HUES48 (cell line): ENCODE measurements around the gene TPSB2.
"Not testable (repeated sequence)": the region's sequence is repeated elsewhere in the genome, so short reads cannot be mapped to it uniquely, and the experiment has no call there.

ENCODE experiments used
- H3K27ac ChIP-seq: one replicate; pipeline ENCODE4 v1.7.0; 2013; ENCODE audit warnings: low read depth, low read length, inconsistent platforms
- H3K27me3 ChIP-seq: 2 replicates; pipeline ENCODE4 v1.6.1; 2013; ENCODE audit warnings: mild to moderate bottlenecking, low read length; ENCODE audit not compliant: control insufficient read depth, insufficient read depth
- H3K36me3 ChIP-seq: 2 replicates; pipeline ENCODE4 v1.6.1; 2013; ENCODE audit warnings: low read length; ENCODE audit not compliant: control insufficient read depth, insufficient read depth
- H3K4me1 ChIP-seq: 2 replicates; pipeline ENCODE4 v1.6.1; 2013; ENCODE audit warnings: mild to moderate bottlenecking, low read length; ENCODE audit not compliant: control insufficient read depth, insufficient read depth
- H3K4me3 ChIP-seq: 2 replicates; pipeline ENCODE4 v1.5.1; 2013; ENCODE audit warnings: mild to moderate bottlenecking, low read depth, low read length
- H3K9ac ChIP-seq: 2 replicates; pipeline ENCODE4 v1.6.1; 2013; ENCODE audit warnings: mild to moderate bottlenecking, low read depth, low read length, moderate library complexity
- H3K9me3 ChIP-seq: 2 replicates; pipeline ENCODE4 v1.6.1; 2013; ENCODE audit warnings: low read length; ENCODE audit not compliant: control insufficient read depth, insufficient read depth

Gene TPSB2

DNA sequence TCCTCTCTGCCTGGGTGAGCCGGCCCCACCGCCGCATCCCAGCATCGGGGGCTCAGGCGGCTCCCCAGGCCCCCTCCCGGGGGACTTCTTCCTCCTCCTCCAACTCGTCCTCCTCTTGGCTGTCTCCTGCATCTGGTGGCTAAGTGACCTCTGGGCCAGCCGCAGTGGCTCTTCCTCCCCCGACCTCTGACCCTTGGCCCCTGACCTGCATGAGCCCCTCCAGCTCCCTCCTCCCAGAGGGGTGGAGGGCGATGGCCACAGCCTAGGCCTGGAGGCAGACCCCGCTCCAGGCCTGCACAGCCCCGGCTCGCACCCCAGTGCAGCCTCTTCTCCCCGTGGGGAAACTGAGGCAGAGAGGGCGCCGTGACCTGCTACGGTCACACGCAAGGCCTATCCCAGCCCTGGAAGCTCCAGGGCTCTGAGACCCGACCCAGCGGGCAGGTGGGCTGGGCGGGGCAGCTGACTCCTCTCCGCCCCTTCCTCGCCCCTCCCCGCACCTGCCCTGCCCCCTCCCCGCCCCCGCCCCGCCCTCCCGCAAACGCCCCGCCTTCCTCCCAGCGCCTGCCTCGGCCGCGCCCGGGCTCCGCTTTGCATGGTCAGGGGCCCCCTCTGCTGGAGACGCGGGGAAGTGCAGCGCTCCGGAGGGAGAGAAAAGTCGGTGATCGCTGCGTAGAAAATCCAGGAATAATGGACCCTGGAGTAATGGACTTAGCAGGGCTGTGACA lies 19.2 kb upstream of the TPSB2 start:
- not testable (repeated sequence) for H3K27ac ChIP-seq, H3K36me3 ChIP-seq, H3K4me3 ChIP-seq, H3K4me1 ChIP-seq, H3K9ac ChIP-seq, H3K9me3 ChIP-seq
- H3K27me3 ChIP-seq = peaks cover 14% of the 10 kb centered on the region

DNA sequence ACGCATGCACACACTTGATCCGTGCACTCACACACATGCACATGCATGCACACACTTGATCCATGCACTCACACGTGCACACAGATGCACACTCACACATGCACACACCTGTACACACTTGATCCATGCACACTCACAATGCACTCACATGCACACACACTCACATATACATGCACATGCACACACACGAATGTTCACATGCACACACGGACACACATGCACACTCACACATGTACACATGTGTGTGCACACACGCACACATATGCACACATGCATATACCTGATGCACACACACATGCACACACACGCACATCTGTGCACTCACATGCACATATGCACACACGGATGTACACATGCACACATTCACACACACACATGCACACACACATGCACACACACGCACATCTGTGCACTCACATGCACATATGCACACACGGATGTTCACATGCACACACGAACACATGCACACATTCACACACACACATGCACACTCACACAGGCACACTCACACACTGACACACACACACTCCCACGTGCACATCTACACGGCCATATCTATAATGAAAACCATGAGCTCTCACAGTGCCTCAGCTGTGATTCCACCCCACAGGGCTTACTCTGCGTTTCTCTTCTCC lies 18.0 kb upstream of the TPSB2 start:
- H3K27ac ChIP-seq, H3K36me3 ChIP-seq, H3K9me3 ChIP-seq, H3K4me1 ChIP-seq, H3K4me3 ChIP-seq, H3K9ac ChIP-seq: not testable (repeated sequence)
- H3K27me3 ChIP-seq = peaks cover 14% of the 10 kb centered on the region

DNA sequence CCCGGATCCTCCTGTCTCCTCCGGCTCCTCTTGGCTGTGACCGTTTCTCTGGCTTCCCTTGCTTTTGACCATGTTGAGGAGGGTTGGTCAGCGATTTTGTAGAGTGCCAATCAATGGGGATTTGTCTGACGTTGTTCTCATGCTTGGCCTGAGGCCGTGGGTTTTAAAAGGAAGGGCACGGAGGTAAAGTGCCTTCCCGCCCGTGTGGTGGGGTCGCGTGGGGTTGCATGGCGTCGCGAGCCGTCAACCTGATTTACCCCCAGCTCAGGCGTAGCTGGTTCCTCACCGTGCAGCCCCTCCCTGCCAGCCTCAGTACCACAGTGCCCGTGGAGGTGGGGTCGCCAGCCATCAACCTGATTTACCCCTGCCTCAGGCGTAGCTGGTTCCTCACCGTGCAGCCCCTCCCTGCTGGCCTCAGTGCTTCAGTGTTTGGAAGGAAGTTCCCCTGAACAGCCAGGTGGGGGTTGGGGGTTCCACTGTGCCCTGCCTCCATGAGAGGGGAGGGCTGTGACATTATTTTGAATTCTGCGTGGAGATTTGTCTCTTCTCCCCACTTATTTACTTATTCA lies 15.6 kb upstream of the TPSB2 start:
- Histone ChIP-seq H3K27ac (no peak overlapping the region), H3K36me3 (no peaks in the 10 kb centered on the region), H3K27me3 (peaks cover 14% of the 10 kb centered on the region), H3K4me1 (no peaks in the 10 kb centered on the region), H3K4me3 (no peak overlapping the region), H3K9ac (no peak overlapping the region), H3K9me3 (no peaks in the 10 kb centered on the region)

DNA sequence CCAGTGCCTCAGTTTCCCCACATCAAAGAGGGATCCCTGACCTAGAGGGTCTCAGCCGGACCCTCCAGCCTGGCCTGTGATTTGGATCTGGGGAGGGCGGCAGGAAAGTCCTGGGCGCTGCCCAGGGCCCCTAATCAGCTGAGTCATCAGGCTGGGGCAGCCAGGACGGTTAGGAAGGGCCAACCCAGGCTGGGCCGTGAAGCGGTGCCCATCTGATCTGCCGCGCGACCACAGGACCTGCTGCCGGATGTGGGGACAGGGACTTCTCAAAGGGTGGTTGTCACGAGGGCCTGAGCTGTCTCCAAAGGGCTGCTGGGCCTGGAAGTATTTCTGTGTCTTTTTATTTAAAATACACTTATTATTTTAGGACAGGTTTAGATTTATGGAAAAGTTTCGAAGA lies 14.9 kb upstream of the TPSB2 start:
- Histone ChIP-seq H3K9ac (no peak overlapping the region), H3K4me3 (no peak overlapping the region), H3K27ac (no peak overlapping the region), H3K36me3 (no peaks in the 10 kb centered on the region), H3K27me3 (peaks cover 14% of the 10 kb centered on the region), H3K9me3 (no peaks in the 10 kb centered on the region), H3K4me1 (no peaks in the 10 kb centered on the region)

DNA sequence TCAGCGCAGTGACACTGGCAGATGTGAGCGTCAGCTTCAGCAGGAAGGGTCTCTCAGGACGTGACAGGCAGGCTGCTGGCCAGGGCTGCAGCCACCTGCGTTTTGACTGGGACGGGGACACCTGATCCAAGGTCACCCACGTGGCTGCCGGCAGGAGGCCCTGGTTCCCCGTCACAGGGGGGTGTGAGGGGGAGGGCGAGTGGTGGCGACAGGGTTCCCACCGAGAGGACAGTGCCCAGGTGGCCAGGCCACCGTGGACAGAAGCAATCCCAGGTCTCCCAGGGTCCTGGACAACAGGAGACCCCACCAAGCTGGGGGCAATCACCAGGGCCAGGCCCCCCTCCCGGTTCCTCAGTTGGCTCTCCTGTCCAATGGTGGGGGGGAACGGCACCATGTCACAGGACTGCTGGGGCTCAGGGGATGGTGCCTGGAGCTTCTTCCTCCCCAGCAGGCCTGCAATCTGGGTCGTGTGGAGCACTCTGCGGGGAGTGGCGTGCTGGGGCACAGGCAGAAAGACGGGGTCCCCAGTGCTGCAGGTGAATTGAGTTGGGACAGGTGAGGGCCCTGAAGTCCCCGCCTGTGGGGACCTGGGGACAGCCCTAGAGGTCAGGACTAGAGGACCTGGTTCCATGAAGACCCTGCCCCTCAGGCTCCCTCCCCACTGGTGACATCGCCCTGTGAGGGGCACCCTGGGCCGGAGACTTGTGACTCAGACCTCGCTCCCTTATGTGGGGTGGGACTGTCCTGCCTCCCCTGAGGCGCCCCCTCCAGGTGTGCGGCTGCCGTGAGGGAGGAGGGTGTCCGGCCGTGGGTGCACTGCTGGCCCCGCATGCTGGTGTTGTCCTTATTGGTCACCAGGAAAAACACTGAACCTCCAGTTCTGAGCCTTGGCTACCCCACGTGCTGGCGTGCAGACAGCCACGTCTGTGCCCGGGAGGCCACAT lies 14.2 kb upstream of the TPSB2 start:
- H3K4me3 ChIP-seq, H3K27ac ChIP-seq, H3K36me3 ChIP-seq, H3K9me3 ChIP-seq, H3K9ac ChIP-seq, H3K4me1 ChIP-seq: not testable (repeated sequence)
- H3K27me3 ChIP-seq = peaks cover 14% of the 10 kb centered on the region

DNA sequence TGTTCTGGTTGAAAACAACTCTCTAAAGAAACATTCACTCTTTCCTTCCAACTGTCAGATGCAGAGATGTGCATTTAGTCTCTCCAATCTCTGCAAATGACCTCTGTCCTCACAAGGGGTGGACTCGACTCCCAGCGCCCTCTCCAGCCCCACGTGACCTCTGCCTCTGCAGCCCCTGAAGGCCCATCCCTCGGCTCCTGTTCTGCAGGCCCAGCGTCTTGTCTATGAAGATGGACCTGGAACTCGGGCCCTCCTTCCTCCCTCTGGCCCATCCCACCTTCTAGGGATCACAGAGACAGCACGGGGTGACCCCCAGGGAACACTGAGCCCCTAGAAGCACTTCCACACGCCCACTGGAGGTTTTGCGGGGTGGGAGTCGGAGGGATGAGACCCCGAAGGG lies 13.4 kb upstream of the TPSB2 start:
- H3K9me3 ChIP-seq, H3K27ac ChIP-seq, H3K4me3 ChIP-seq, H3K9ac ChIP-seq, H3K4me1 ChIP-seq, H3K36me3 ChIP-seq: not testable (repeated sequence)
- H3K27me3 ChIP-seq = peaks cover 14% of the 10 kb centered on the region

DNA sequence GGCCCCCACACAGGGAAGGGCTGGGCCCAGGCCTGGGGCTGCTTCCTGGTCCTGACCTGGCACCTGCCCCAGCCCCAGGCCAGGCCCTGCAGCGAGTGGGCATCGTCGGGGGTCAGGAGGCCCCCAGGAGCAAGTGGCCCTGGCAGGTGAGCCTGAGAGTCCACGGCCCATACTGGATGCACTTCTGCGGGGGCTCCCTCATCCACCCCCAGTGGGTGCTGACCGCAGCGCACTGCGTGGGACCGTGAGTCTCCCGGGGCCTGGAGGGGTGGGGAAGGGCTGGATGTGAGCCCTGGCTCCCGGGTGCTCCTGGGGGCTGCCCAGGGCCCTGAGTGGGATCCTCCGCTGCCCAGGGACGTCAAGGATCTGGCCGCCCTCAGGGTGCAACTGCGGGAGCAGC lies 11.1 kb upstream of the TPSB2 start:
- H3K4me1 ChIP-seq, H3K9ac ChIP-seq, H3K4me3 ChIP-seq: not testable (repeated sequence)

DNA sequence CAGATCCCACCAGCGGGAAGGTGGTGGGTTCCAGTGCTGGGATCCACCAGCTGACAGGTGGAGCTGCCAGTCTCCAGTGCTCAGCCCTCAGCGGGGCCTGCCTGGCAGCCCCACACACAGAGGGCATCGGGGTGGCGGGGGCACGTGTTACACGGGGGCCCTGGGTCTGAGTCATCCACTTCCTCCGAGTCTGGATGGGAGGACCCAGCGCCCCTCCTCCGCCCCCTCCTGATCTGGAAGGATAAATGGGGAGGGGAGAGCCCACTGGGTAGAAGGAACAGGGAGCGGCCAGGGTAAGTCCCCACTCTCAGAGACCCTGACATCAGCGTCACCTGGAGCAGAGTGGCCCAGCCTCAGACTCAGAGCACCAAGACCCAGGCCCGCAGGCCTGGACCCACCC lies 10.5 kb upstream of the TPSB2 start, which contains the start of gene TPSAB1:
Gene TPSAB1, plus strand, starts transcription at position 270 of the 400 bp plus-strand sequence. CDS start 234 bp downstream, outside the sequence.
- H3K27ac ChIP-seq, H3K4me1 ChIP-seq, H3K4me3 ChIP-seq, H3K9me3 ChIP-seq, H3K27me3 ChIP-seq, H3K9ac ChIP-seq, H3K36me3 ChIP-seq: not testable (repeated sequence)

More for the DNA sequence above, 11.1 kb upstream of the TPSB2 start:
- H3K36me3 ChIP-seq, H3K27me3 ChIP-seq, H3K9me3 ChIP-seq, H3K27ac ChIP-seq: not testable (repeated sequence)

DNA sequence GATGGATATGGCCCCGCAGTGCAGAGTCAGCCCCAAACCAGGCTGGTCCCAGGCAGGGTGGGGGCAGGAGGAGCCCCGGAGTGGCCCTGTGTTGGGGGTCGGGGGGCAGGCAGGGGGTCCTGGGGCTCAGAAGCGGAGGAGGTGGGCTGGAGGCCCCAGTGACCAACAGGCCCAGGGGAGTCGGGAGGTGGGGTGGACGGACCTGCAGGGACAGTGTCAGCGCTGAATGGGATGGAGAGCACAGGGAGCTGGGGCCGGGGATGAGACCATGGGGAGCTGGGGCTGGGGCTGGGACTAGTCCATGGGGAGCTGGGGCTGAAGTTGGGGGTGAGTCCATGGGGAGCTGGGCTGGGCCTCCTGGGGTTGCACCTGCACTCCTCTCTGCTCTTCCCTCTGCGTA lies 9.6 kb upstream of the TPSB2 start:
- H3K4me3 ChIP-seq, H3K4me1 ChIP-seq, H3K27me3 ChIP-seq, H3K9me3 ChIP-seq, H3K9ac ChIP-seq, H3K36me3 ChIP-seq, H3K27ac ChIP-seq: not testable (repeated sequence)

DNA sequence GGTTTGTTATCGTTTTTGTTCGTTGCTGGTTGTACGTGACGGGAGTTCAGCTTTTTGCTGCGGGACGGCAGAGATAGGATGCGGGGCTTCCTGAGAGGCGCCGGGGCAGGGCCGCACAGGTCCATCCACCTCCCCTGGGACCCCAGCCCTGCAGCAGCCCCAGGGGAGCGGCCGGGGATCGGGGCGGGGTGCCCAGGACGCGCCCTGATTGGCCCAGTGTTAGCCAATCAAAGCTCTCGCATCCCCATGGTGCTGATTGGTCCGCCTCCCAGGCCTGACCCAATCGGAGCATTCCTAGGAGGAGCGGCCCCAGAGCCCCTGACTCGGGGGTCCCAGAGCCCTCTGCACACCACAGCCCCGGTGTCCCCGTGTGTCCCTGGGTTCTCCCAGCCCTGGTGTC lies 8.9 kb upstream of the TPSB2 start:
- H3K36me3 ChIP-seq, H3K4me3 ChIP-seq, H3K9me3 ChIP-seq, H3K27me3 ChIP-seq, H3K9ac ChIP-seq, H3K4me1 ChIP-seq, H3K27ac ChIP-seq: not testable (repeated sequence)

DNA sequence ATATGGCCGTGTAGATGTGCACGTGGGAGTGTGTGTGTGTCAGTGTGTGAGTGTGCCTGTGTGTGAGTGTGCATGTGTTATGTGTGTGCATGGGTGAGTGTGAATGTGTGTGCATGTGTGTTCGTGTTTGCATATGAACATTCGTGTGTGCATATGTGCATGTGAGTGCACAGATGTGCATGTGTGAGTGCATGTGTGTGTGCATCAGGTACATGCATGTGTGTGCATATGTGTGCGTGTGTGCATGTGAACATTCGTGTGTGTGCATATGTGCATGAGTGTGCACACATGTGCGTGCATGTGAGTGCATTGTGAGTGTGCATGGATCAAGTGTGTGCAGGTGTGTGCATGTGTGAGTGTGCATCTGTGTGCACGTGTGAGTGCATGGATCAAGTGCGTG lies 8.0 kb upstream of the TPSB2 start:
- no peak overlapping the region for H3K27ac ChIP-seq
- no peaks in the 10 kb centered on the region for H3K4me1 ChIP-seq
- H3K27me3 ChIP-seq = no peaks in the 10 kb centered on the region
- H3K36me3 ChIP-seq = no peaks in the 10 kb centered on the region
- no peak overlapping the region for H3K9ac ChIP-seq
- H3K4me3 ChIP-seq = no peak overlapping the region
- no peaks in the 10 kb centered on the region for H3K9me3 ChIP-seq
